C4-2B (cell line): Measurements from ENCODE around the gene SETBP1.

Source experiments
- H3K27ac ChIP-seq: fragments of 450-650 bp; 2 replicates; pipeline ENCODE4 v1.5.1; 2017
- ZFX ChIP-seq: fragments of 450-650 bp; IDR thresholded peaks from 2 replicates; pipeline ENCODE4 v1.6.1; 2017
- TF ChIP-seq, protein P1 (sequence below): fragments of 450-650 bp; conservative IDR thresholded peaks from 2 replicates; pipeline ENCODE4 v1.5.1; 2017; ENCODE audit warnings: mild to moderate bottlenecking

Gene SETBP1

DNA sequence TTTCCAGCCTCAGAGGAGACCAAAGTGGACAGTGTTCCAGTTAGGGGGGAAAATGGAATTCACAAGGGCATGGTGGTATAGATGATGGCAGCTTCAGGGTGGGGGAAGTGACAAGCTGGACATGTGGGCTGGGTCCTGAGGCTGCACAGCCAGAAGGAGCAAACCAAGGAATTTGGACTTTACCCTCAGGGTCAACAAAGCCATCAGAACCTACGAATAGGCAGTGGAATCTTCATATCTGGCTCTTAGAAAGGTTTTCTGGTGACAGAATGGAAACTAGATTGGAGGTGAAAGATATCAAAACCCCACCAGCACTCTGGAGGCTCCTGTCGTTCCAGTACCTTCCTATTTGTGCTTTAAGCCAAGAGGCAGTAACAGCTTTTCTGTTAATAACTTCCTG is 127.1 kb downstream of the SETBP1 start:
- H3K27ac ChIP-seq, result no peak overlapping the region
- no peak for TF ChIP-seq ZFX
- TF ChIP-seq, protein P1, sequence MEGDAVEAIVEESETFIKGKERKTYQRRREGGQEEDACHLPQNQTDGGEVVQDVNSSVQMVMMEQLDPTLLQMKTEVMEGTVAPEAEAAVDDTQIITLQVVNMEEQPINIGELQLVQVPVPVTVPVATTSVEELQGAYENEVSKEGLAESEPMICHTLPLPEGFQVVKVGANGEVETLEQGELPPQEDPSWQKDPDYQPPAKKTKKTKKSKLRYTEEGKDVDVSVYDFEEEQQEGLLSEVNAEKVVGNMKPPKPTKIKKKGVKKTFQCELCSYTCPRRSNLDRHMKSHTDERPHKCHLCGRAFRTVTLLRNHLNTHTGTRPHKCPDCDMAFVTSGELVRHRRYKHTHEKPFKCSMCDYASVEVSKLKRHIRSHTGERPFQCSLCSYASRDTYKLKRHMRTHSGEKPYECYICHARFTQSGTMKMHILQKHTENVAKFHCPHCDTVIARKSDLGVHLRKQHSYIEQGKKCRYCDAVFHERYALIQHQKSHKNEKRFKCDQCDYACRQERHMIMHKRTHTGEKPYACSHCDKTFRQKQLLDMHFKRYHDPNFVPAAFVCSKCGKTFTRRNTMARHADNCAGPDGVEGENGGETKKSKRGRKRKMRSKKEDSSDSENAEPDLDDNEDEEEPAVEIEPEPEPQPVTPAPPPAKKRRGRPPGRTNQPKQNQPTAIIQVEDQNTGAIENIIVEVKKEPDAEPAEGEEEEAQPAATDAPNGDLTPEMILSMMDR, result no peak

DNA sequence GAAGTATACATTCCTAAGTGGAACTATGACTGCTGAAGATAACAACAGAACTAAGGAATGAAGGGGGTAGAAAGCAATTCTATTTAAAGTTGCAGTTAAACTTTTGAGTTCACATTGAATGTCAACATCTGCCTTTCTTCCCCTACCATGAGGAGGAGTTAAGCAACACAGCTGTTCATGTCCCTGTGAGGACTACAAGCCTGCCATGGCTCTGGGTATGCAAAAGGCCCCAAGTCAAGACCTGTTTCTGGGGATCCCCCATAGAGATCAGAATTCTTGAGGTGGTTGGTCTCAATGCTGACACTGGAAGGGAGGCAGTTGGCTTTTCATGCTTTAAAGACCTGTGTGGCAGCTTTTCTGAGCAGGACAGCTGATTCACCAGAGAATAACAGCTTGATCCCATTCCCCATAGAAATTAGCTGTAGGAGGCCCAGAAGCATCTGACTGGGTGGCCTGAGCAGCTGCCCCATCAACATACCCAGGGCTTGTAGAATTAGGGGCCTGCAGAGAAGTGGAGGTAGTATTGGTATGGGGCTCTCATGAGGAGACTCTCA is 131.0 kb downstream of the SETBP1 start:
- TF ChIP-seq ZFX, result no peak
- TF ChIP-seq, protein P1, result no peak
- no peak overlapping the region for H3K27ac ChIP-seq

DNA sequence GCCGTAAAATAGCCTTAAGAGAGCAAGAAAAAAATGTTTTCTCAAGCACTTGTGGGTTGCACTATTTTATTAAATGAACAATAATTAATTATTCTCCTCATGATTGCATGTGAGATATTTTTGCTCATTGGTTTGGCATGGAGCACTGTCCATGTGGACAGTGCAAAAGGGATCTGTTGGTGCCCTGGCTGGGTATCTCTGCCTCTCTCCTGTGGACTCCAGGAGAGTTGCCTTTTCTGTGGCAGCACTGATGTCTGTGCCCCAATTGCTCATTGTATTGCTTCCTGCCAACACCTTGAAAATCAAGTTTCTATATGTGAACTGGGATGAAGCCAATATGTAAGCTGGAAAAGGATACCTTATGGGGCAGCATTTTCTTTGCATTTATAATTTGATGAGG is 131.7 kb downstream of the SETBP1 start:
- no peak overlapping the region for H3K27ac ChIP-seq
- TF ChIP-seq, protein P1, result no peak
- no peak for TF ChIP-seq ZFX

DNA sequence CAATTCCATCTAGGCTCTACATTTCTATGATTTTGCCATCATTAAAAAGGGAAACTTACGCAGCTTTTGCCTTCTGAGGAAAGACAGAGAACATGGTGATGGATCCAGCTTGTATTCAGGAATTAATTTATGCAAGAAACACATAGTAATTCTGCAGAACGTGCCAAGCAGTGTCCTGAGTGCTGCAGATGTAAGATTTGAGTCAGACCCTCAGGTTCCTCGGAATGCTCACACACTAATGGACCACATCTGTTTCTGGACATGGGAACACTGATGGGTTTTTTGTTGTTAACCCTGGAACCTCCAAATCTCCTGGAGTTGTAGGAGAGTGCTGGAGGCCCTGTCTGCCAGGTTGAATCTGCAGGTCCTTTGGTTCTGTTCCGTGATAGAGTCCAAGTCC is 132.9 kb downstream of the SETBP1 start:
- TF ChIP-seq, protein P1, result no peak
- TF ChIP-seq ZFX, result no peak
- H3K27ac ChIP-seq, result no peak overlapping the region

DNA sequence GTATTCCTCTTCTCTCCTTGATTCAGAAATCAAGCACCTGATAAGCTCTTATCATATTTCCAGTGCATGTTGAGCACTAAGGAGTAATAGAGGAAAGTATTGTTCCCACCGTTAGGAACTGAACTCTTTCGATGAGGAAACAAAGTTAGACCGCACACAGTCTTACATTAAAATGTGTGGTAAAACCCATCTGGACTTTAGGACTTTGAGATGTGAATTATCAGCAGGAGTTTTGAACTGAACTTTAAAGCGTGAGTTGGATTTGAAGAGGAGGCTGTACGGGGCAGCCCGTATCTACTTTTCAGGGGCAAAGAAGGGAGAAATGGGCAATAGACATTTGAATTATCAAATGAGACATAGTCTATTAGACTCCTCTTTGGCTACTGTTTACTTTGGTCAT is 134.4 kb downstream of the SETBP1 start:
- H3K27ac ChIP-seq, result no peak overlapping the region
- no peak for TF ChIP-seq ZFX
- TF ChIP-seq, protein P1, result no peak

DNA sequence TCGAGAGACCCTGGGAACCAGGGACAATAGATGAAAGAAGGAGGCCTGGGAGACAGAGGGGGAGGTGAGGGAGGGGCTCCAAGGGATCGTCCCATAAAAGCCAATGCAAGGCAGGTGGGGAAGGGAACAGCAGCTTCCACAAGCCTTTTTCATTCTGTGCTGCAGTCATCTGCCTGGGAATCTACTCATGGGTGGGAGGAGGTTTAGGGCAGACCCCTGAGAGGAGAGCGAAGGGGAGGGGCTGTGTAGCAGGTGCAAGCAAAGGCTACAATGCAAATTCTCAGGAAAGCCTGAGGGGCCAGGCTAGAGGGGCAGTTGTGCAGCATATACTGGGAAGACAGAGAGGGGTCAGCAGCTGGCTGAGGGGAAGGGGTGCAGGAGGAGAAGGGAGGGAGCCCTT is 135.4 kb downstream of the SETBP1 start:
- no peak overlapping the region for H3K27ac ChIP-seq

DNA sequence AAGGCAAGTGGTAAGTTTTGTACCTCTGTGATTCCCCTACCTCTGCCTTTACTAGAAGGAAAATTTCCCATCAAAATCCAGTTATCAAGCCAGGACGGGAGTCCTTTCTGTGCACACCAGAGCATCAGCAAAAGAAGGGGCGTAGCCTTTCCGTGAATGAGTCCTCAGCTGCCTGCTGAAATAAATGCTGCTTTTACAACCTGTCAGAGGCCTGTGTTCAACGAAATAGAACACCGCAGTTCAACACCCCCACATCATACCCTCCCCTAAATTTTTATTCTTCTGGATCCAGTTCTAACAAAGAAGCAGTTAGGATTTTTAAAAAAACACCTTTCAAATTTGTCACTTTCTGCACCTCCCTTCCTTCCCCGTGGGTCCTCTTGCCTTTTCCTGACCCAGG is 135.8 kb downstream of the SETBP1 start:
- H3K27ac ChIP-seq, result no peak overlapping the region
- TF ChIP-seq, protein P1, result no peak
- no peak for TF ChIP-seq ZFX

More for the DNA sequence above, 135.4 kb downstream of the SETBP1 start:
- TF ChIP-seq ZFX, result no peak
- TF ChIP-seq, protein P1, result no peak
